NCI-H1092 (cell line): ENCODE results near the gene NKPD1.
"Not testable (repeated sequence)": the region's sequence is repeated elsewhere in the genome, so short reads cannot be mapped to it uniquely, and the experiment has no call there.

Experiments used
- DNase-seq: peaks from one replicate; lab custom pipeline; 2025; lab: John Stamatoyannopoulos, UW

Gene NKPD1

DNA sequence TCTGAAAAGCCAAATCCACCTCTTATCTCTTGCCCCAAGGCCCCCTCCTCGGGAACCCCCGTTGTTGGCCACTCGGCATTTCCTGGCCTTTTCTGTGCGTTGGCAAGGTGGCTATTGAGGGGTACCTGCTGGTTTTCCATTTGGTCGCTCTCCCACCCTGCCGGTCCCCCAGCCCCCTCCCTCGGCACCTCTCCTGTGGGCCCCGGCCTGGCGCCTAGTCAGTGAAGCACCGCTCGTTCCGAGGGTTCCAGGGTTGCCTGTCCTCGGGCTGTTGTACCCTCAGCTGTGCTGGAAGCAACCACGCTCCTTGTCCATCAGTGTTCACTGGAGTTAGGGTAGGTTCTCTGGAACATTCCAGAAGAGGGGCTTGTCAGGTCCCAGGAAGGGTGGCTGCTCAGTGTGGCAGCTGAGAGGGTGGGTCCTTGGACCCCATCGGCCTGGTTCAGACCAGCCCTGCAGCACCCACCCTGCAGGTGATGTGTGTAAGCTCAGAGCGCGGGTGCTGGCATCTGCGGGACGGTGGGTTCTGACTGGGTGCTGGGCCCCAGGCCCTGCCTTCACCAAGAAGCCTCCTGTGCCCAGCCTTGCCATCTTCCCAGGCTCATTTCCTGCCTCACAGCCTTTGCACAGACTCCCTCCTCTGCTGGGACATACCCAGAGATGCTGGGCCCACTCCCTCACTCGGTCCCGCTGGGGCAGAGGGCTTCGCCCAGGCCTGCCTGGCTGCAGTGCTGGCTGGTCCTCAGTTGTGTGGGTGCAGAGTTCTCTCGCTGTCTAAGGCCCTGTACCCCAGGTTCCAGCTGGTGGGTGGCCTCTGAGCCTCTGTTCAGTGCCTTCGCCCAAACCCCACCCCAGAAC is 21.3 kb downstream of the NKPD1 start:
- no peak for DNase-seq

DNA sequence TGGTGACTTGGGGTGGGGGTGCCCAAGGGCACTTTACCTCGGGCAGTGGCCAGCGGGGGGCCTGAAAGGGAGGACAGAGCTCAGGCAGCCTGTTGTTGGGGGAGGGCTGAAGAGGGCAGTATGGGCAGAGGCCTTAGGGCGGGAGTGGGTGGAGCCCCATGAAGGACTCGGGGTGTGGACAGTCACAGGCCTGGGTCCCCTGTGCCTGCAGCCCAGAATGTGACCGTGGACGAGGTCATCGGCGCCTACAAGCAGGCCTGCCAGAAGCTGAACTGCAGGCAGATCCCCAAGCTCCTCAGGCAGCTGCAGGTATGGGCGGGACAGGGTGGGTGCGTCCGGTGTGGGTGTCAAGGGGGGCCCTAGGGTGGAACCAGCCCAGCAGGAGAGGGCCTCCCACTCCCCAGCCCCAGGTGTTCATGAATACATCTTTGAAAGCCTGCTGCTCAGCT is 22.5 kb downstream of the NKPD1 start:
- no peak for DNase-seq

- no peak for DNase-seq
These were observed 23.5 kb downstream of the NKPD1 start for GRCh38 chr19:45137179-45137761.

DNA sequence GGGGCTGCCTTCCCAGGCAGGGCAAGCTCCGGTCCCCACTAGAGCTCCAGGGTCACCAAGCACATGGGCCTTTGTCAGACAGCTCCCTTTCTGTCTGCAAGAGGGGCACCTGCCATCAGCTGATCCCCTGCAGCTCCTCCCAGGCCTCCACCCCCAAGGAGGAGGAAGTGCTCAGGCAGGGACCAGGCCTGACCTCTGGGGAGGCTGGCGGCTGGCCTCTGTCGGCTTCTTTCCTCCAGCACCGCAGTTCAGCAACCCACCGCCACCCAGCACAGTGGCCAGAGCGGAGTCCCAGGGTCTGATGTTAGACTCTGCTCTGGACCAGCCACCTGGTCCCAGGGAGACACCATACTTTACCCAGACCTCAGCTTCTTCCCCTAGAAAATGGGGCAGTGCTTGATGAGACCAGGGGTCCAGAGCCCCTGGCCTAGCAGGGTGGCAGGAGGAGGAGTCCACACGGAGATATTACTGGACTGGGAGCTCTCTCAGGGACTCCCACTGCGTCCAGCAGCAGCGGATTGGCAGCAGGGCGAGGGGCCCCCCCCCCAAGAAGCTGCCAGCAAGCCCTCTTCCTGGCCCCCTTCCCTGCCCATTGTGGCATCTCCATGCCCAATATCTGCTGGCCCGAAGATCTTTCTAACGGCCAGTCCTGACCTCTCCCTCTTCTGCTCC is 24.1 kb downstream of the NKPD1 start:
- DNase-seq: no peak

GRCh38 chr19:45135176-45135885 is 25.5 kb downstream of the NKPD1 start:
- DNase-seq: no peak

- DNase-seq: no peak
These were observed 27.1 kb downstream of the NKPD1 start for GRCh38 chr19:45133661-45134060.

GRCh38 chr19:45130888-45131615 is 29.7 kb downstream of the NKPD1 start:
- peak; percentile 55 for DNase-seq

DNA sequence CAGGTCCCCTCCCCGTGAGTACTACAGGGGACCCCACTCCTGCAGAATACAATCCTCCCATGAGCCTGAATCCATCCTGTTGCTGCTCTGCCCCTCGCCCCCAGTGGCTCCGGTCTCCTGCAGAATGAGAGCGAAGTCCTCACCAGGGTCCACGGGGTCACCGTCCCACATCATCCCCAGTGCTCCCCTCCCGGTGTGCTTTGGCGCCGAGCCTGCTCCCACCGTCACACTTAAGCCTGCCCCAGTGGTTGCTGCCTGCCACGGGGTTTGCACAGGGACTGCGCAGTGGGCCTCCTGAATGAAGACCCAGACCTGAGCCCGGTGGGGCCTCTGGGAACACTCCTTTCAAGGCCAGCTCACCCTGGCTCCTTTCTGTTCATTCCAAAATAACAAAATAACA is 30.5 kb downstream of the NKPD1 start:
- DNase-seq: no peak

DNA sequence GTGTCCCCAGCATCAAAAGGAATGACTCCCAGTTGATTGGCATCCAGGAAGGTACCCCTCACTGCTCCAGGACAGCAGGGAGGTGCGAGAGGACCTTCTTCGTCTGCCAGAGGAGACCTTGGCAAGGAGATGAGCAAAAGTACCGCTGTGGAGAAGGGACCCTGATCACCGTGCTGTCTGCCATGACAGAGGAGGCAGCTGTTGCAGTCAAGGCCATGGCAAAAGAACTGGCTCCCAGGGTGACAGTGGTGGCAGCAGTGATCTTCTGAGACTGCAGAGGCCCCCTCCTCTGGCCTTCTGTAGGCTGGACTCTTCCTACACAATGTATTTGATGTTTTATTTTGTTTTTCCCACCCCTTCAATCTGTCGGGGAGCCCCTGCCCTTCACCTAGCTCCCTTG is 32.0 kb downstream of the NKPD1 start:
- no peak for DNase-seq

GRCh38 chr19:45128146-45128545 is 32.6 kb downstream of the NKPD1 start:
- DNase-seq: no peak

GRCh38 chr19:45126654-45127053 is 34.1 kb downstream of the NKPD1 start:
- no peak for DNase-seq

DNA sequence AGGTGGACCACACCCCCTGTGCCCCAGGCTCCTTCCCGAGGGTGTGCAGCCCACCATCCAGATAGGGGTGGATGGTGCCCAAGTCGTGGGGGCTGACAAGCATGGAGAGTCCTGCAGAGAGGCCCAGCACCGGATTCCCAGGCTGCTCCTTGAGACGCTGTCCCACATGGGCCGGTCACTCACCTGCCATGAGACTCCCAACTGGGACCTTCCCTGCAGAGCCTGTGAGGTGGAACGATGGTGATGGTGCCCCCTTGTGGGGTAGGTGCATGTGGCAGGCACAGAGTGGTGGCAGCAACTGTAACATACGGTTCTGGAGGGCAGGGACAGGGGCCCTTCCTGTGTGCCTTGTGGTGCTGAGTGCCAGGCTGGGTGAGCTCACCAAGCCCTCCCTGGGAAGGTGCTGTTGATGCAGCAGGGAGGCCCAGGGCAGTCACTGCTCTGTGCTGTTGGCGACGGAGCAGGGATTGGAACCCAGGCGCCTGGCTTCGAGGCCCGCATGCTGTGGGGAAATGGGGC is 34.7 kb downstream of the NKPD1 start:
- no peak for DNase-seq

DNA sequence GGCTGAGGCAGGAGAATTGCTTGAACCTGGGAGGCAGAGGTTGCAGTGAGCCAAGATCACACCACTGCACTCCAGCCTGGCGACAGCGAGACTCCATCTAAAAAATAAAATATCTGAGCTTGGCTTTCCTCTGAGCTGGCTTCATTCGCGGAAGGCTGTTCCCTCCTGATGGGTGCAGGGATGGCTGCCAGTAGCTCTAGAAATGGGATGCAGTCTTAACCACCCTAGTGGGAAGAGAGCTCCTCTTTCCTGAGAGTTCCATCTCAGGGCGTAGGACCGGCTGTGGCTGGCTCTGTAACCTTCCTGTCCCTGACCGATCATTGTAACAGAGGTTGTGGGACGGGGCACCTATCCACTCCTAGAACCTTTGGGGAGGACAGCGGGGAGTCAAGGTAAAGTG is 35.4 kb downstream of the NKPD1 start:
- DNase-seq: no peak

DNA sequence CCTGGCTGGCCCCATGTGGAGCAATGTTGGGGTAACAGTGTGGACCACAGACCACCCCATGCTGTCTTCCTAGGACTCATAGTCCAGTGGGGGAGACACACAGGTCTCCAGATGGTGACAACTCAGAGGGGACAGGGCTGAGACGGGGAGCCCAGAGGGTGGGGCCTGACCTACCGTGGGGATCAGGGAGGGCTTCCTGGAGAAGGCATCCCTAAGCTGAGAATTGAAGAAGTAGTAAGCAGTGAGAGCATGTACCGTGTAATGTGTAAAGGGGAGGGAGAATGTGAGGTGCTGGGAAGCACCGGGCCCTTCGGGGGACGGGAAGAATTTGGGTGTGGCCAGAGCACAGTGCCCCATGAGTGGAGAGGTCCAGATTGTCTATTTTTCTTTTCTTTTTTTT is 36.8 kb downstream of the NKPD1 start:
- no peak for DNase-seq

GRCh38 chr19:45123440-45123850 is 37.3 kb downstream of the NKPD1 start:
- no peak for DNase-seq

GRCh38 chr19:45122832-45123231 is 38.0 kb downstream of the NKPD1 start:
- no peak for DNase-seq

GRCh38 chr19:45121827-45122345 is 38.9 kb downstream of the NKPD1 start:
- no peak for DNase-seq

GRCh38 chr19:45119582-45119981 is 41.2 kb downstream of the NKPD1 start:
- DNase-seq: no peak

- DNase-seq: not testable (repeated sequence)
These were observed 42.0 kb downstream of the NKPD1 start for GRCh38 chr19:45118591-45119355.

- DNase-seq: no peak
These were observed 42.7 kb downstream of the NKPD1 start for GRCh38 chr19:45118106-45118505.
